Right lobe of liver (tissue), 4 donors: ENCODE measurements around the gene AIFM3.

Source experiments
- CTCF ChIP-seq, 4 donors: fragments of 200-600 bp in 3 of 4; fragments of 450-650 bp in 1 of 4; IDR thresholded peaks; one replicate each; pipeline versions ENCODE4 v1.5.1 to v1.8.0; 2016 to 2022; ENCODE audit warnings: antibody characterized with exemption in 4 of 4, mild to moderate bottlenecking in 2 of 4
- POLR2A ChIP-seq: fragments of 450-650 bp; IDR thresholded peaks from one replicate; pipeline ENCODE4 v1.6.1; 2017; ENCODE audit warnings: antibody characterized with exemption, mild to moderate bottlenecking
- donor health status: DM: no; HTN: no; CAD: no.
- donor health status: DM: no; HTN: no; CAD: no.
- donor health status: DM: no; HTN: yes; CAD: no.

GRCh38 chr22:20978419-20978818, 11.4 kb downstream of the AIFM3 start:
- no peak for TF ChIP-seq CTCF (IDR thresholded peaks at IDR 0.05)
- TF ChIP-seq POLR2A, result no peak
